ENCODE data around the gene DHRS13. TPM values are rescaled to one million over a fixed set of nuclear protein-coding genes. Genes with fewer than 3 reads are reported as not detected.

DHRS13 gene
- polyA plus RNA-seq, 1 donor (not counting 4 experiments of a cell fraction or from before 2014, with no cell fraction given), result 3.4 TPM

DNA sequence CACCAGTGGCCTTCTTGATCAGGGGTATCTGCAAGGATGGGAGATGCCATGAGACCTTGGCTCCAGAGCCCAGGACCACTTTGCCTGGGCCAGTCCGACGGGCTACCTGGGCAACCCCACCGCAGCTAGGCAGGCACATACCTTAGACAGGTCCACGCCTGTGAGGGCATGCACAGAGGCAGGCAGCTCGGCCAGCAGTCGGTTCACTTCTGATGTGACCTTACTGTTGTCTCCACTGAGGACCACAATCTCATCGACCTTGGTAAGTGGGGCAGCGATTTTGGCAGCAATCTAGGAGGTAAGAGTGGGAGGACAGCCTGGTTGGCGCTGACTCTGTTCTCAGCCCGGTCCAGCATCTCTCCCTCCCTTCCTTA is 22.3 kb downstream of the DHRS13 start:
- Histone ChIP-seq H2AFZ (ENCODE audit: control insufficient read depth, low read length) (no peak overlapping the region), H3K4me1 (ENCODE audit: control insufficient read depth, extremely low read depth, insufficient read depth, low read length) (peaks cover 37% of the 10 kb centered on the region), H3K9me3 (ENCODE audit: control insufficient read depth, low read depth, low read length) (no peaks in the 10 kb centered on the region), H3K27me3 (ENCODE audit: control insufficient read depth, extremely low read depth, insufficient read depth, low read length) (no peaks in the 10 kb centered on the region), H3K79me2 (ENCODE audit: control insufficient read depth, insufficient read depth, low read length) (no peaks in the 10 kb centered on the region), H3K9me1 (ENCODE audit: control insufficient read depth, extremely low read depth, insufficient read depth, low read length) (no peaks in the 10 kb centered on the region), H3K9ac (ENCODE audit: control insufficient read depth, extremely low read depth, insufficient read depth, low read length) (no peak overlapping the region), H3K27ac (ENCODE audit: control insufficient read depth, insufficient read depth, low read length) (no peak overlapping the region), H4K20me1 (ENCODE audit: control insufficient read depth, extremely low read depth, insufficient read depth, low read length) (no peaks in the 10 kb centered on the region), H3K4me3 (ENCODE audit: control insufficient read depth in 2 of 3, extremely low read depth in 1 of 3, insufficient read depth in 2 of 3, low read depth in 1 of 3, low read length in 3 of 3) (peak overlapping the region in 1 of 3 experiments; percentile 26), H3K36me3 (ENCODE audit: control insufficient read depth in 2 of 2, extremely low read depth in 1 of 2, insufficient read depth in 2 of 2, low read length in 2 of 2) (peaks cover 31 to 38% of the 10 kb centered on the region in 2 experiments), H3K4me2 (ENCODE audit: control insufficient read depth, extremely low read depth, insufficient read depth, low read depth, low read length) (peak overlapping the region; percentile 51)
- TF ChIP-seq EZH2 (IDR thresholded peaks at IDR 0.05; ENCODE audit: low read length), result no peak
- no peak for TF ChIP-seq CTCF (optimal IDR thresholded peaks at IDR 0.05 in 1 of 3, IDR thresholded peaks at IDR 0.05 in 1 of 3, conservative IDR thresholded peaks at IDR 0.05 in 1 of 3; ENCODE audit: extremely low read depth in 1 of 3, insufficient read depth in 2 of 3, low read length in 3 of 3)
- DNase-seq (ENCODE audit: low read depth, low spot score) (no peak), FAIRE-seq (peak; percentile 75)
- dilution Hi-C loops (cut with MboI; ENCODE audit: extremely low pct_ligation_motif_present, low sequenced_read_pairs), result no loop called here

DNA sequence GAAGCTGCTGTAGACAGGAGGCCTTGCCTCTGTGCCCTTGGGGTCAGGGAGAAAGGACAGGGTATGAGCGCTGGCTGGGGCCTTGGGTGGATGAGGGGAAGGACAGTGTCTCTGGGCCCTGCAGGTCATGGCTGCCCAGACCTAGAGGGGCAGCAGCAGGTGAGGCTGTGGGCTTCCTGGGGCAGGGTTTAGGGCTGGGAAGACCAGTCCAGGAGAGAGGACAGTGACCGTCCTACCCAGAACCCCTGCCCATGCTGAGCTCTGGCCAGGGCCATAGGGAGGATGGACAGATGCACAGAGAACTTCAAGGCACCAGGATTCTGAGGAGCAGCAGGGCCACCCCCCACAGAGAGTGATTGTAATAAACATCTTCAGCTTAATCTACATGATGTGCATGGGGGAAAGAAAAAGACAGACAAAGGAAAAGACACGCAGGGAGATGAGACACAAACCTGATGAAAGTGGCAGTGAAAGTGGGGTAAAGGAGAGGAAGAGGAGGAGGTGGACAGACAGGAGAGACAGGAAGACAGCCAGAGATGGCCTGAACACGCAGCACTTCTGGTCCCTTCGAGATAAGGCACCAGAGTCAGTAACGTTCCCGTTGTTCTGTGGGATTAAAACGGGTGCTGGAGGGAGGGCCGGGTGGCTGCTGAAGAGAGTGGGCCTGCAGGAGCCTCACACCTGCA is 22.9 kb downstream of the DHRS13 start:
- H3K27me3 ChIP-seq (ENCODE audit: control insufficient read depth, extremely low read depth, insufficient read depth, low read length), result no peaks in the 10 kb centered on the region
- H3K36me3 ChIP-seq (ENCODE audit: control insufficient read depth in 2 of 2, extremely low read depth in 1 of 2, insufficient read depth in 2 of 2, low read length in 2 of 2), result peaks cover 31 to 33% of the 10 kb centered on the region in 2 experiments
- H3K27ac ChIP-seq (ENCODE audit: control insufficient read depth, insufficient read depth, low read length), result no peak overlapping the region

More for the DNA sequence above, 22.9 kb downstream of the DHRS13 start:
- H4K20me1 ChIP-seq (ENCODE audit: control insufficient read depth, extremely low read depth, insufficient read depth, low read length), result no peaks in the 10 kb centered on the region
- dilution Hi-C loops (cut with MboI; ENCODE audit: extremely low pct_ligation_motif_present, low sequenced_read_pairs), result no loop called here
- no peak overlapping the region for H3K9ac ChIP-seq (ENCODE audit: control insufficient read depth, extremely low read depth, insufficient read depth, low read length)
- H3K4me1 ChIP-seq (ENCODE audit: control insufficient read depth, extremely low read depth, insufficient read depth, low read length), result peaks cover 37% of the 10 kb centered on the region
- DNase-seq (ENCODE audit: low read depth, low spot score) (no peak), FAIRE-seq (no peak)
- TF ChIP-seq EZH2 (IDR thresholded peaks at IDR 0.05; ENCODE audit: low read length) (no peak), CTCF (optimal IDR thresholded peaks at IDR 0.05 in 1 of 3, IDR thresholded peaks at IDR 0.05 in 1 of 3, conservative IDR thresholded peaks at IDR 0.05 in 1 of 3; ENCODE audit: extremely low read depth in 1 of 3, insufficient read depth in 2 of 3, low read length in 3 of 3) (no peak)
- no peak overlapping the region for H3K4me3 ChIP-seq (ENCODE audit: control insufficient read depth in 2 of 3, extremely low read depth in 1 of 3, insufficient read depth in 2 of 3, low read depth in 1 of 3, low read length in 3 of 3)
- no peak overlapping the region for H2AFZ ChIP-seq (ENCODE audit: control insufficient read depth, low read length)
- no peaks in the 10 kb centered on the region for H3K9me3 ChIP-seq (ENCODE audit: control insufficient read depth, low read depth, low read length)
- H3K9me1 ChIP-seq (ENCODE audit: control insufficient read depth, extremely low read depth, insufficient read depth, low read length), result no peaks in the 10 kb centered on the region
- H3K79me2 ChIP-seq (ENCODE audit: control insufficient read depth, insufficient read depth, low read length), result no peaks in the 10 kb centered on the region
- H3K4me2 ChIP-seq (ENCODE audit: control insufficient read depth, extremely low read depth, insufficient read depth, low read depth, low read length), result no peak overlapping the region

Measured in keratinocyte (primary cell).